ENCODE measurements around the gene CRIP2.

The CRIP2 gene

DNA sequence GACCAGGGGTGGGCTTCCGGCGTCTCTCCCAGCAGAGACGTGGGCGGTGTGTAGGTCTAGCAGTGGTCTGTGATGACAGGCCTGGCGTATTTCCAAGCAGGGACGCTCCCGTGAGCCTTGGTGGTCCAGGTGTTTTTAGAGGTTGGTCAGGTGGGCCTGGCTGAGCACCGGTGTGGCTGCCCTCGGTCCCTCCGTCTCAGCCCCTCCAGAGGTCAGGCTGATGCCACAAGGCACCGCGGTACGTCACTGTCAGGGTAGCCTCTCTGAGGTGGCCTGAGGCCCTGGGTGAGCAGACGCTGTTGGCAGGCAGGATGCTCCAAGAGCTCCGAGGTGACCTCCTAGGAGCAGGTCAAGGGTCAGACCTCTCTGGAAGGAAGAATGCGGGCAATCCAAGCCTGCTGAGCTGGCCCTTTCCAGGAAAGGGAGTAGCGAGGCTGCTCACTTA lies 41.4 kb upstream of the CRIP2 start:
- intact Hi-C loops (cut with DNase I; ENCODE audit: low total_unique reads), result no loop called here
- DNase-seq, result no peak
- Histone ChIP-seq H3K4me3 (no peak overlapping the region), H3K36me3 (peaks cover 0 to 9% (median 0%) of the 10 kb centered on the region in 3 donors), H3K27ac (no peak overlapping the region), H3K27me3 (no peaks in the 10 kb centered on the region), H3K9me3 (no peaks in the 10 kb centered on the region), H3K4me1 (peaks cover 0 to 22% (median 14%) of the 10 kb centered on the region in 4 donors)
- TF ChIP-seq, protein P1, sequence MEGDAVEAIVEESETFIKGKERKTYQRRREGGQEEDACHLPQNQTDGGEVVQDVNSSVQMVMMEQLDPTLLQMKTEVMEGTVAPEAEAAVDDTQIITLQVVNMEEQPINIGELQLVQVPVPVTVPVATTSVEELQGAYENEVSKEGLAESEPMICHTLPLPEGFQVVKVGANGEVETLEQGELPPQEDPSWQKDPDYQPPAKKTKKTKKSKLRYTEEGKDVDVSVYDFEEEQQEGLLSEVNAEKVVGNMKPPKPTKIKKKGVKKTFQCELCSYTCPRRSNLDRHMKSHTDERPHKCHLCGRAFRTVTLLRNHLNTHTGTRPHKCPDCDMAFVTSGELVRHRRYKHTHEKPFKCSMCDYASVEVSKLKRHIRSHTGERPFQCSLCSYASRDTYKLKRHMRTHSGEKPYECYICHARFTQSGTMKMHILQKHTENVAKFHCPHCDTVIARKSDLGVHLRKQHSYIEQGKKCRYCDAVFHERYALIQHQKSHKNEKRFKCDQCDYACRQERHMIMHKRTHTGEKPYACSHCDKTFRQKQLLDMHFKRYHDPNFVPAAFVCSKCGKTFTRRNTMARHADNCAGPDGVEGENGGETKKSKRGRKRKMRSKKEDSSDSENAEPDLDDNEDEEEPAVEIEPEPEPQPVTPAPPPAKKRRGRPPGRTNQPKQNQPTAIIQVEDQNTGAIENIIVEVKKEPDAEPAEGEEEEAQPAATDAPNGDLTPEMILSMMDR (IDR thresholded peaks at IDR 0.05), result no peak

- no peaks in the 10 kb centered on the region for H3K27me3 ChIP-seq
- no peak overlapping the region for H3K27ac ChIP-seq
- no peaks in the 10 kb centered on the region for H3K9me3 ChIP-seq
- no peak for DNase-seq
- TF ChIP-seq, protein P1 (IDR thresholded peaks at IDR 0.05), result no peak
- H3K4me1 ChIP-seq, result peaks cover 0 to 17% (median 5%) of the 10 kb centered on the region in 4 donors
- H3K4me3 ChIP-seq, result no peak overlapping the region
- H3K36me3 ChIP-seq, result peaks cover 0 to 27% (median 14%) of the 10 kb centered on the region in 3 donors
- intact Hi-C loops (cut with DNase I; ENCODE audit: low total_unique reads), result no loop called here
These were observed 38.2 kb upstream of the CRIP2 start for GRCh38 chr14:105436402-105436801.

- H3K4me1 ChIP-seq, result peaks cover 0 to 17% (median 5%) of the 10 kb centered on the region in 4 donors
- intact Hi-C loops (cut with DNase I; ENCODE audit: low total_unique reads), result no loop called here
- no peaks in the 10 kb centered on the region for H3K9me3 ChIP-seq
- H3K27ac ChIP-seq, result no peak overlapping the region
- H3K27me3 ChIP-seq, result no peaks in the 10 kb centered on the region
- H3K4me3 ChIP-seq, result no peak overlapping the region
- H3K36me3 ChIP-seq, result peaks cover 0 to 31% (median 14%) of the 10 kb centered on the region in 3 donors
- TF ChIP-seq, protein P1 (IDR thresholded peaks at IDR 0.05), result no peak
- no peak for DNase-seq
These were observed 37.5 kb upstream of the CRIP2 start for GRCh38 chr14:105436891-105437722.

DNA sequence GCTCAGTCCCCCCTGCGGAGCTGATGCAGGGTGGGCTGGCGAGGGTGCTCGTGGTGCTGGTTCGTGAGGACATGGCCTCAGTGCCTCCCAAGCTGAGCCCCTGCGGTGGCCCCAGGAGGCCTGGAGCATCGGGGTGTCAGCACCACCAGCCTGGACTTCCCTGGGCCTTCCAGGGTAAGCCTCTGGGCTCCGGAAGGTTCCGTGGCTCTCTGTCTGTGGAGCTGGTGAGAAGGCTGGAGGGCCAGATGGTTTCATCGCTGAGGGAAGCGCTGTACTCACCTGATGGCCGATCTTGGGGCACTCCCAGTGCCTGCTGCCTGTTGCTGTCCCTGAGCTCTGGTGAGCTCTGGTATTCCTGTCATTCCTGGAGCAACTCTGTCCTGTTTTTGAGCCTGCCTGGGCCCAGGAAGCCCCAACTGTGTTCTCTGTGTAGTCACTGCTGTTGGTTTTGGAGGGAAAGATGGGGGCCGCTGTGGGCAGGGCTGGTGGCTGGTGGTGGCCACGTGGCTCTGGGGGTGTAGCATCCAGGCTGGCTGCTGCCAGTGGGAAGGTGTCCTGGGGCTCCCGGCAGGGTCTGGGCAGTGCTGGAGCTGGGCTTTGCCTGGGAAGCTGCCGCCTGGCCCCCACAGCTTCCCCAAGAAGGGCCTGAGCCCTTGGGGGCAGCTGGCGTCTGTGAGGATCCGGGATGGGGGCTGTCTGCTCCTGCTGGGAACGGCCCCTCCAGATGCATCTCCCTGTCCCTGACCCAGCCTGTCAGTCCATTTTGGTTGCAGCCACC lies 36.7 kb upstream of the CRIP2 start:
- intact Hi-C loops (cut with DNase I; ENCODE audit: low total_unique reads), result no loop called here
- Histone ChIP-seq H3K27ac (no peak overlapping the region), H3K27me3 (no peaks in the 10 kb centered on the region), H3K4me3 (no peak overlapping the region), H3K9me3 (no peaks in the 10 kb centered on the region), H3K4me1 (peaks cover 0 to 17% (median 5%) of the 10 kb centered on the region in 4 donors), H3K36me3 (peaks cover 0 to 39% (median 14%) of the 10 kb centered on the region in 3 donors)
- DNase-seq, result no peak
- TF ChIP-seq, protein P1 (IDR thresholded peaks at IDR 0.05), result no peak

DNA sequence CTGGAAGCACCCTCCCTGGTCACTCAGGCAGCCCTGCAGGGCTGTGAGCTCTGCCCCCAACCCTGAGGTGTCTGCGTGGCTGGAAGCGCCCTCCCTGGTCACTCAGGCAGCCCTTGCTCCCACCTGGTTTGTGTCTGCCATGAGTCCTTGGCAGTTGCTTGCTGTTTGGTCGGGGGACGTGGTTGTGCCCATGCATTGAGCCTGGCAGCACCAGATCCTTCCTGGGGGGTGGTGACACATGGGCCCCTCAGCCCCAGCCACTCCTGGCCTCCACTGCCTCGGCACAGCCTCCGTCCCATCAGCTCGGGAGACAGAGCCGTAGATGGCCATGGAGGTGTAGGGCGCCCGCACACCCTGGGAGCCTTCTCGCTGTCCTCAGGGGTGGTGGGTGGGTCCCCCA lies 35.4 kb upstream of the CRIP2 start:
- Histone ChIP-seq H3K27ac (no peak overlapping the region), H3K36me3 (peaks cover 0 to 46% (median 14%) of the 10 kb centered on the region in 3 donors), H3K4me3 (no peak overlapping the region), H3K4me1 (peaks cover 0 to 14% (median 5%) of the 10 kb centered on the region in 4 donors), H3K9me3 (no peaks in the 10 kb centered on the region), H3K27me3 (no peaks in the 10 kb centered on the region)
- TF ChIP-seq, protein P1 (IDR thresholded peaks at IDR 0.05), result no peak
- intact Hi-C loops (cut with DNase I; ENCODE audit: low total_unique reads), result no loop called here
- DNase-seq, result no peak

Measured in tibial artery (tissue), 4 donors.